Activated CD8-positive, alpha-beta T cell treated with anti-CD3 and anti-CD28 coated beads for 36 hours (primary cell): ENCODE results near the gene CLUH. TPM values are rescaled to one million over a fixed set of nuclear protein-coding genes. Genes with fewer than 3 reads are reported as not detected.

ENCODE experiments used
- ATAC-seq: fragments of 200-7000 bp; cut with Tn5 transposase; one replicate; pipeline ENCODE4 v1.10.0; 2021; ENCODE audit warnings: mild to moderate bottlenecking, moderate library complexity
- CTCF ChIA-PET: fragments of 350-600 bp; sonication (Branson Sonifier 250); formaldehyde crosslinking; loops from one replicate; lab custom pipeline; 2021; ENCODE audit warnings: antibody characterized with exemption; lab: Charles Lee
- POLR2A ChIA-PET: fragments of 350-600 bp; sonication (Branson Sonifier 250); formaldehyde crosslinking; loops from one replicate; lab custom pipeline; 2021; ENCODE audit warnings: antibody characterized with exemption; lab: Charles Lee
- DNase-seq: peaks from one replicate; pipeline ENCODE4 v3.0.0-alpha.2; 2020
- H3K27ac Mint-ChIP-seq: one replicate; pipeline ENCODE4 v1.8.0; 2021; ENCODE audit warnings: mild to moderate bottlenecking, mixed read lengths
- H3K27me3 Mint-ChIP-seq: one replicate; pipeline ENCODE4 v1.8.0; 2021; ENCODE audit warnings: mixed read lengths
- H3K36me3 Mint-ChIP-seq: one replicate; pipeline ENCODE4 v1.8.0; 2021; ENCODE audit warnings: low read depth, mixed read lengths
- H3K4me1 Mint-ChIP-seq: one replicate; pipeline ENCODE4 v1.8.0; 2021; ENCODE audit warnings: low read depth, mixed read lengths
- H3K4me3 Mint-ChIP-seq: one replicate; pipeline ENCODE4 v1.8.0; 2021; ENCODE audit warnings: mild to moderate bottlenecking, moderate library complexity, mixed read lengths
- H3K9me3 Mint-ChIP-seq: one replicate; pipeline ENCODE4 v1.8.0; 2021; ENCODE audit warnings: mixed read lengths
- intact Hi-C: fragments of 100-400 bp; cut with micrococcal nuclease; formaldehyde crosslinking; loops from one replicate; pipeline ENCODE4 v1.10.0; 2022
- total RNA-seq, 2 experiments: library from RNA; stranded (reverse); gene quantifications; one replicate each; pipeline ENCODE4 v1.2.3, GENCODE V29; 2021
- TF ChIP-seq, protein P1 (sequence below): fragments of 200-600 bp; IDR thresholded peaks from one replicate; pipeline ENCODE4 v1.8.0; 2022; ENCODE audit warnings: antibody characterized with exemption, mild to moderate bottlenecking

The CLUH gene
- total RNA-seq, 2 experiments from 2014 or later: 105 to 111 TPM

DNA sequence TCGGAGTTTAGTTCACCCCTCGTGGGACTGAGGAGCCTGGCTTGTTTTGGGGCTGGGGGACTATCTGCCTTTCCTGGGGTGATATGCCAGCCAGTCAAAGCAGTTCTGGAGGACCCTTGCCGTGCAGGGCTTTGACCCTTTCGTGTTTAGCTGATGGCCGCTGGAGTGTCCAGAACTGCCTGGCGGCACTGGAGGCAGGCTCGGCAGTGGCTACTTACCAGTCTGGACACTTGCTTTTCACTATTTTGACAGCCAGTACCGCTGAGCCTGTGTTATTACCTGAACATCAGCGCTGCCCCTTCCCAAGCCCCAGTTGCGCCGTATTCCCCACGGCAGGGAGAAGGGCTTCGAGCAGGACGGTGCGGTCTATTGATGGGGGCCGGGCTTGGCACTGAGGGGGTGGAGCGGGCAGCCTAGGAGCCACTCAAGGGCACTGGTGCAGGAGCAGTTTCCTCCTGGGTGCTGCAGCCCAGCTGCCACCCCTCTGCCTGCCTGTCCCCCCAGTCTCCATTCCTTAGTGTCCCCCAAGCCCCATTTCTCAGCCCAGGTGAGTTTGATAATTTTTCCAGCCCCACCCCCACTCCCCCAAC is 19.3 kb upstream of the CLUH start:
- ChIA-PET CTCF (no interaction called here), POLR2A (no interaction called here)
- ATAC-seq (no peak), DNase-seq (no peak)
- Mint-ChIP-seq H3K4me3 (no peak overlapping the region), H3K9me3 (no peaks in the 10 kb centered on the region), H3K36me3 (no peaks in the 10 kb centered on the region), H3K27me3 (peaks cover 22% of the 10 kb centered on the region), H3K27ac (no peak overlapping the region), H3K4me1 (no peaks in the 10 kb centered on the region)
- TF ChIP-seq, protein P1, sequence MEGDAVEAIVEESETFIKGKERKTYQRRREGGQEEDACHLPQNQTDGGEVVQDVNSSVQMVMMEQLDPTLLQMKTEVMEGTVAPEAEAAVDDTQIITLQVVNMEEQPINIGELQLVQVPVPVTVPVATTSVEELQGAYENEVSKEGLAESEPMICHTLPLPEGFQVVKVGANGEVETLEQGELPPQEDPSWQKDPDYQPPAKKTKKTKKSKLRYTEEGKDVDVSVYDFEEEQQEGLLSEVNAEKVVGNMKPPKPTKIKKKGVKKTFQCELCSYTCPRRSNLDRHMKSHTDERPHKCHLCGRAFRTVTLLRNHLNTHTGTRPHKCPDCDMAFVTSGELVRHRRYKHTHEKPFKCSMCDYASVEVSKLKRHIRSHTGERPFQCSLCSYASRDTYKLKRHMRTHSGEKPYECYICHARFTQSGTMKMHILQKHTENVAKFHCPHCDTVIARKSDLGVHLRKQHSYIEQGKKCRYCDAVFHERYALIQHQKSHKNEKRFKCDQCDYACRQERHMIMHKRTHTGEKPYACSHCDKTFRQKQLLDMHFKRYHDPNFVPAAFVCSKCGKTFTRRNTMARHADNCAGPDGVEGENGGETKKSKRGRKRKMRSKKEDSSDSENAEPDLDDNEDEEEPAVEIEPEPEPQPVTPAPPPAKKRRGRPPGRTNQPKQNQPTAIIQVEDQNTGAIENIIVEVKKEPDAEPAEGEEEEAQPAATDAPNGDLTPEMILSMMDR: no peak
- intact Hi-C loops: no loop called here

DNA sequence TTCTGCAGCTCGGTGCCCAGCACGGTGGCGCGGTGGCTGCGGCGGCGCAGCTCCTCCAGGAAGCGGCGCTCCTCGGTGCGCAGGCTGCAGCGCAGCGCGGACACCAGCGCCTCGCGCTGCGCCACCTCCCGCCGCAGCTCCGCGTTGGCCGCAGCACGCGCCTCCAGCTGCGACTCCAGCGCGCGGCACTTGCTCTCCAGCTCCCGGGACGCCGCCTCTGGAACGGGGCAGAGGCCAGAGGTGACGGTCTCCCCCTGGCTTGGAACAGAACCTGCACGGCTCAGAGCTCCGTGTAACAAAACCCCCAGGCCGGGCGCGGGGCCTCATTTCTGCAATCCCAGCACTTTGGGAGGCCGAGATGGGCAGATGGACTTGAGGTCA is 13.2 kb upstream of the CLUH start:
- POLR2A ChIA-PET: interaction anchor here (1.1 kb wide), 1 partner anchor 14 kb away, joined by 4 read pairs; no protein-coding TSS in a partner anchor
- H3K36me3 Mint-ChIP-seq: no peaks in the 10 kb centered on the region
- DNase-seq (peak; percentile 46), ATAC-seq (peak; percentile 76)
- TF ChIP-seq, protein P1: no peak
- H3K27me3 Mint-ChIP-seq: peaks cover 28% of the 10 kb centered on the region
- H3K4me1 Mint-ChIP-seq: peaks cover 12% of the 10 kb centered on the region
- intact Hi-C loops: no loop called here
- no peak overlapping the region for H3K4me3 Mint-ChIP-seq
- no peak overlapping the region for H3K27ac Mint-ChIP-seq
- no peaks in the 10 kb centered on the region for H3K9me3 Mint-ChIP-seq
- CTCF ChIA-PET: interaction anchor here (1.1 to 1.2 kb wide), 2 partner anchors 12 to 112 kb away, joined by 3 to 4 read pairs; no protein-coding TSS in a partner anchor

DNA sequence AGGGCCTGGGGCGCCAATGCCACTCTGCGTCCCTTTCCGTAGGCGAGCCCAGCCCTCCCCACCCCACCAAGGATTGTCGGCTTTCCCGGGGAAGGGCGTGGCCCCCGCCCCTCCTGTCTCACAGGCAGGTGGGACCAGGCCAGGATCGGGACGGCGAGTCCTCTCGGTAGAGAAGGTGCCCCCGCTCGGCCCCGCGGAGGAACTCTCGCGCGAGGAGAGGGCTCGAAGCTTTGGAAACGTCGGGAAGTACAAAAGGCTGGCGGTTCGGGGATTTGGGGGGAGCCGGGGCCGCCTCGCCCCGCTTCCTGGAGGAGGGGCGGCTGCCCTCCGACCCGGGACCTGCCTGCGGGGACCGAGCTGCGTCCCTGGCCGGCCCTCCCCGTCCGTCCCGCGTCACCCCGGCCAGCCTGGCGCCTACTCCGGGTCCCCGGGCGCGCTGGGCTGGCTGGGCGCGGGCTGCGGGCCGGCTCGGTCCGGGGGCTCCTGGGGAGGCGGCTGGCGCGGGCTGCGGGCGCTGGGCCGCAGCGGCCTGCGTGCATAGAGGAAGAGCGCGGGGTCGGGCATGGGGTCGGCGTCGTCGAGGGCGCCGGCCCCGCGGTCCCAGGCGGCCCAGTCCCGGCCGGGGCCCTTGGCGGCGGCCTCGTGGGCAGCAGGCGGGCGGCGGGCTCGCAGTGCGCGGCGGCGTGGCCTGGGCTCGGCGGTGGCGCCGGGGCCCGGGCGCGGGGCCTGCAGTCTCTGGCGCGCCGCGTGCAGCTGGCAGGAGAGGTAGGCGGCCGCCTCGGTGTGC is 12.6 kb upstream of the CLUH start:
- DNase-seq: no peak

DNA sequence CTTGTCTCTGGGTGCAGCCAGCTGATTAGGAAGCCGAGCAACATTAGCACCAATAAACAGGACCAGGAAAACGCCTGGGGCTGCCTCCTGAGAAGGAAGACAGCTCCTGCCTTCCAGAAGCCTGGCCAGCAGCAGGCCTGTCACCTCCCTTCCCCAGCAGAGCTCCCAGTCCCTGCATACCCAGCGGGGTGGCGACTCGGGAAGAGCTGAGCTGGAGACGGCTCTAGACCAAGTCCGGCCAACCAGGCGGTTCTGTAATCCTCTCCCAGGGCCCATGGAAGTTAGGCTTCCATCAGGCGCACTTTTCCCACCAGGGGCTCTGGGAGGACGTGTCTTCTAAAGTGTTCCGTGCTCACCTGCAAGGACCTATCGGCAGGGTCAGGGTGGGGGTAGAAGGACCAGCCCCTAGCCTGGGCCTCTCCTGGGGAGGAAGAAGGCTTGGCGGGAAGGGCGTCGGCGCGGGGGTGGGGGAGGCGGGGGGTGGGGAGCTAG is 12.0 kb upstream of the CLUH start:
- Mint-ChIP-seq H3K27ac (no peak overlapping the region), H3K4me3 (no peak overlapping the region), H3K27me3 (peaks cover 25% of the 10 kb centered on the region), H3K36me3 (no peaks in the 10 kb centered on the region), H3K9me3 (no peaks in the 10 kb centered on the region), H3K4me1 (peaks cover 12% of the 10 kb centered on the region)
- POLR2A ChIA-PET: interaction anchor here (0.9 kb wide), 1 partner anchor 21 kb away, joined by 4 read pairs; no protein-coding TSS in a partner anchor
- TF ChIP-seq, protein P1: no peak
- intact Hi-C loops: no loop called here
- ATAC-seq (no peak), DNase-seq (no peak)
- CTCF ChIA-PET: interaction anchor here (1.1 kb wide), 1 partner anchor 113 kb away, joined by 3 read pairs; no protein-coding TSS in a partner anchor

More for the DNA sequence above, 12.6 kb upstream of the CLUH start:
- intact Hi-C loops: no loop called here
- Mint-ChIP-seq H3K4me1 (peaks cover 12% of the 10 kb centered on the region), H3K27ac (no peak overlapping the region), H3K27me3 (peaks cover 28% of the 10 kb centered on the region), H3K4me3 (no peak overlapping the region), H3K36me3 (no peaks in the 10 kb centered on the region), H3K9me3 (no peaks in the 10 kb centered on the region)
- TF ChIP-seq, protein P1: no peak
- POLR2A ChIA-PET: interaction anchor here (0.9 to 1.1 kb wide), 2 partner anchors 14 to 22 kb away, joined by 4 read pairs; no protein-coding TSS in a partner anchor
- CTCF ChIA-PET: interaction anchor here (1.1 to 1.2 kb wide), 2 partner anchors 13 to 113 kb away, joined by 3 to 4 read pairs; no protein-coding TSS in a partner anchor
- ATAC-seq: peak; percentile 21
